GM23248 (cell line): ENCODE measurements around the gene APOE. TPM values are rescaled to one million over a fixed set of nuclear protein-coding genes. Genes with fewer than 3 reads are reported as not detected.

Experiments
- DNase-seq: peaks from one replicate; pipeline ENCODE4 v3.0.0-alpha.2; 2015
- H2AFZ ChIP-seq: fragments of 200-600 bp; sonication (generic); 2 replicates; pipeline ENCODE4 v1.6.1; 2016; ENCODE audit warnings: antibody characterized with exemption
- H3F3A ChIP-seq: fragments of 200-600 bp; sonication (generic); 2 replicates; pipeline ENCODE4 v1.6.1; 2016; ENCODE audit warnings: mild to moderate bottlenecking, antibody characterized with exemption, mixed run types; ENCODE audit not compliant: insufficient read depth
- H3K27ac ChIP-seq: fragments of 200-600 bp; sonication (generic); 2 replicates; pipeline ENCODE4 v1.5.1; 2016; ENCODE audit warnings: mild to moderate bottlenecking
- H3K27me3 ChIP-seq: fragments of 200-600 bp; sonication (generic); replicated peaks from 2 replicates; pipeline ENCODE4 v1.6.1; 2016; ENCODE audit warnings: mild to moderate bottlenecking; ENCODE audit not compliant: insufficient read depth
- H3K36me3 ChIP-seq: fragments of 200-600 bp; sonication (generic); 2 replicates; pipeline ENCODE4 v1.6.1; 2016; ENCODE audit warnings: low read depth, mild to moderate bottlenecking
- H3K4me1 ChIP-seq: fragments of 200-600 bp; sonication (generic); 2 replicates; pipeline ENCODE4 v1.6.1; 2016; ENCODE audit warnings: mild to moderate bottlenecking; ENCODE audit not compliant: insufficient read depth
- H3K4me2 ChIP-seq: fragments of 200-600 bp; sonication (generic); one replicate; pipeline ENCODE4 v1.6.1; 2016; ENCODE audit warnings: mild to moderate bottlenecking; ENCODE audit not compliant: unreplicated experiment
- H3K4me3 ChIP-seq: fragments of 200-600 bp; sonication (generic); 2 replicates; pipeline ENCODE4 v1.5.1; 2016; ENCODE audit warnings: mild to moderate bottlenecking
- H3K79me2 ChIP-seq: fragments of 200-600 bp; sonication (generic); 2 replicates; pipeline ENCODE4 v1.6.1; 2016; ENCODE audit warnings: mild to moderate bottlenecking; ENCODE audit not compliant: insufficient read depth
- H3K9ac ChIP-seq: fragments of 200-600 bp; sonication (generic); 2 replicates; pipeline ENCODE4 v1.6.1; 2016; ENCODE audit warnings: mild to moderate bottlenecking
- H3K9me2 ChIP-seq: fragments of 200-600 bp; sonication (generic); 2 replicates; pipeline ENCODE4 v1.6.1; 2016; ENCODE audit warnings: mixed run types, mild to moderate bottlenecking, moderate library complexity; ENCODE audit not compliant: insufficient read depth
- H3K9me3 ChIP-seq: fragments of 200-600 bp; sonication (generic); one replicate; pipeline ENCODE4 v1.6.1; 2017; ENCODE audit warnings: low read depth
- H4K20me1 ChIP-seq: fragments of 200-600 bp; sonication (generic); 2 replicates; pipeline ENCODE4 v1.6.0; 2016; ENCODE audit not compliant: insufficient read depth
- EZH2 ChIP-seq: fragments of 200-600 bp; sonication (generic); IDR thresholded peaks from 2 replicates; pipeline ENCODE4 v1.6.1; 2018; ENCODE audit warnings: antibody characterized with exemption, mild to moderate bottlenecking; ENCODE audit not compliant: insufficient read depth, poor library complexity, severe bottlenecking
- EZH2phosphoT487 ChIP-seq: fragments of 200-600 bp; sonication (generic); IDR thresholded peaks from 2 replicates; pipeline ENCODE4 v1.6.1; 2018; ENCODE audit warnings: antibody characterized with exemption, moderate library complexity, mild to moderate bottlenecking, low read depth; ENCODE audit not compliant: insufficient read depth
- WGBS, 2 experiments: methylation state at CpG; one replicate each; pipeline ENCODE4 v1.1.6; 2015 to 2017; ENCODE audit warnings: low lambda C conversion rate in 2 of 2, low coverage in 1 of 2; ENCODE audit errors: missing lambda C conversion rate in 2 of 2; 5-methylcytosine and 5-hydroxymethylcytosine counted together
- in situ Hi-C: fragments of 300-500 bp; cut with MboI; formaldehyde crosslinking; loops from 2 replicates; pipeline ENCODE4 v1.15.0; 2020
- polyA plus RNA-seq: library from polyadenylated mRNA; unstranded; fragments of >200 nt; fragmentation: Nextera tagmentation; extraction: Ambion mirVana; gene quantifications from 2 replicates; pipeline ENCODE4 v1.2.1, GENCODE V29; 2016
- total RNA-seq: library from RNA; depleted of rRNA; stranded (reverse); fragments of >200 nt; shearing (Covaris generic); gene quantifications from 2 replicates; pipeline ENCODE4 v1.2.3, GENCODE V29; 2014

Gene APOE
- total and polyA plus RNA-seq, 2 experiments from 2014 or later: 0.60 to 0.76 TPM

DNA sequence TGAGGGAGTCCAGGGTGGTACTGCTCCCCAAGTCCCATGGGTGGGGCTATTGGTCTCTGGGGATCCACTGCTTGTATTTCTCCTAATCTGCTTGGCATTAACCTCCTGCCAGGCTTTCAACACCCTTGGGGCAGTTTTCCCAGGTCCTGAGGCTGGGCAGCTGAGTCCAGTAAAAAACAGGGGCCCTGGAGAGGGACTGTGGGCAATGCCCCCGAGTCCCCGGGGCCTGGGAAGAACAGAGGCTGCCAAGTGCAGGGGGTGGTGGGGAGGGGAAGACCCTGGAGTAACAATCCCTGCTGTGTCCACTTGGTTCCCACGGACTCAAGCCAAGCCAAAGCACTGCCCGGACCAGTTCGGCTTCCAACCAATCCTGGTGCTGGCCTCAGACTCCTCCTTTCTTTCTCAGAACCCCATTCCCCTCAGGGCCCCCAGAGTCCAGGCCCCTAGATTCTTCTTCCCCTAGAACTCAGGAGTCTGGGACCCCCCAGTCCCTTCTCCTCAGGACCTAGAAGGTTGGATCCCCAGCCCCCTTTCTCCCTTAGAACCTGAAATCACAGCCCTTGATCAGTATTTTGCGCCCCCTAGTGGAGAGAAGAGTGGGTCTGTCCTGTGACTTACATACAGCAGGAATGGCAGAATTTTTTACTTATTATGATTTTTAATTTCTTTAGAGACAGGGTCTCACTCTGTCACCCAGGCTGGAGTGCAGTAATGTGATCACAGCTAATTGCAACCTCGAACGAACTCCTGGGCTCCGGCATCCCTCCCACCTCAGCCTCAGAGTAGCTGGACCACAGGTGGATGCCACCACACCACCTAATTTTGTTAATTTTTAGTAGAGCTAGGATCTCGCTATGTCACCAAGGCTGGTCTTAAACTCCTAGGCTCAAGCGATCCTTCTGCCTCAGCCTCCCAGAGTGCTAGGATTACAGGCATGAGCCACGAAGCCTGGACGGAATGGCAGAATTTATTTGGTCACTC lies 45.9 kb downstream of the APOE start:
- no peak overlapping the region for H3K4me3 ChIP-seq
- no peak for TF ChIP-seq EZH2
- no peak for TF ChIP-seq EZH2phosphoT487
- H4K20me1 ChIP-seq: no peaks in the 10 kb centered on the region
- peak overlapping the region; percentile 77 for H3K4me2 ChIP-seq
- in situ Hi-C loops: no loop called here
- H3K4me1 ChIP-seq: peaks cover 5% of the 10 kb centered on the region
- no peaks in the 10 kb centered on the region for H3K27me3 ChIP-seq
- H3K27ac ChIP-seq: no peak overlapping the region
- no peaks in the 10 kb centered on the region for H3K9me2 ChIP-seq
- peak overlapping the region; percentile 24; the same call in 1 of the 2 replicates for H3K9ac ChIP-seq
- H3F3A ChIP-seq: peaks cover 10% of the 10 kb centered on the region
- peak; percentile 86 for DNase-seq
- H2AFZ ChIP-seq: peak overlapping the region; percentile 78
- H3K9me3 ChIP-seq: no peaks in the 10 kb centered on the region
- WGBS, 2 experiments: 38 to 46% methylated on average over 12 to 13 of the region's 13 CpGs
- peaks cover 24% of the 10 kb centered on the region for H3K79me2 ChIP-seq
- H3K36me3 ChIP-seq: no peaks in the 10 kb centered on the region

DNA sequence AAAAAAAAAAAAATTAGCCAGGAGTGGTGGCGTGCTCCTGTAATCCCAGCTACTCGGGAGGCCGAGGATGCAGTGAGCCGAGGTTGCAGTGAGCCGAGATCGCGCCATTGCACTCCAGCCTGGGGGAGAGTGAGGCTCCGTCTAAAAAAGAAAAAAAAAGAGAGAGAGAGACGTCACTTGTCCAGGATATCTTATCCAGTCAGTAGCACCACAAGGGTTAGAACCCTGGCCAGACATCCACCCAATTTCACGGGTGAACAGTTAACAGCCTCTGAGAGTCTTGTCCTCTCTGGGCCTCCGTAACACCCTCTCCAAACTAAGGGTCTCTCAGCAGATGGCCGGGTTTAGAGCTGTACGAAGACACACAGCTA lies 48.7 kb downstream of the APOE start:
- Histone ChIP-seq H3K4me1 (peaks cover 18% of the 10 kb centered on the region), H3K9me3 (no peaks in the 10 kb centered on the region), H3K27ac (peak overlapping the region; percentile 83), H3K9ac (peak overlapping the region; percentile 95), H3K4me2 (peak overlapping the region; percentile 99), H3F3A (peaks cover 13% of the 10 kb centered on the region), H3K4me3 (peak overlapping the region; percentile 93), H3K36me3 (no peaks in the 10 kb centered on the region), H3K9me2 (no peaks in the 10 kb centered on the region), H3K27me3 (no peaks in the 10 kb centered on the region), H4K20me1 (no peaks in the 10 kb centered on the region; the same call in 1 of the 2 replicates), H3K79me2 (peaks cover 52% of the 10 kb centered on the region), H2AFZ (peak overlapping the region; percentile 96)
- in situ Hi-C loops: no loop called here
- DNase-seq: no peak
- TF ChIP-seq EZH2phosphoT487 (no peak), EZH2 (no peak)
- 35 to 39% methylated on average over 11 to 13 of the region's 13 CpGs for WGBS, 2 experiments

DNA sequence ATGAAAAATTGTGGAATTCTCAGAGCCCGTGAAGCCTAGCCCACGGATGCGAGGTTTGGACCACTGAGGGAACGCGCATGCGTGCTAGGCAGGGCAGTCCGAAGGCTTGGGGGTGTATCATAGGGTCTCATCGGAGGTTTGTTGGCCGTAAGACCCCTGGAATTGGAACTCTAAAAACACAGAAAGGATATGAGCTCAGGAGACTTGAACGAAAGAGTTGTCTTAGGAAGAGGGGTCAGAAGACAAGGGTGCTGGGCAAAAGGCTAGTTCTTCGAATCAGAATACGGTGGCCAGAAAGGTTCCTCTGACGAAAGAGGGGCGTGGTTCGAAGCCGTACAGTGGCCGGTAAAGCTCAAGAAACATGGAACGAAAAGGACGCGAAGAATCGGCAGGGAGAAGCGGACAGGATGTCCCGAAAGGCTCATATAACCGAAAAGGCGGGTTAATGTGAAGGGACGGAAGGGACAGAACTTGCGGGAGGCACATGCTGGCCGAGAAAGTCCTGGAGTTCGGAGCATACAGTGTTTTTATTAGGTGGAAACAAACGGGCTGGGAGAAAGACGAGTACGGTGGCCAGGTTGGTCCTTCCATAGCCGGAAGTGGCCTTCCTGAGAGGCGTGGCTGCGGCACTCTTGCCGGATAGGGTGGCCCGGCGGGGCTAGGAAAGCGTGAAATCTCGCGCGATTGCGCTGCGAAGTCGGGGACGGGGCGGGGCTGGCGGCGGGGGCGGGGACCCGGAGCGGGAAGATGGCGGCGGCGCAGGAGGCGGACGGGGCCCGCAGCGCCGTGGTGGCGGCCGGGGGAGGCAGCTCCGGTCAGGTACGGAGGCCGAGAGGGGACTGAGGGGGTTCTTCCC lies 49.3 kb downstream of the APOE start, which contains the start of gene CLPTM1:
Gene CLPTM1 (plus strand): TSS at position 732 of the 856 bp plus-strand sequence. CDS start 16 bp downstream, at position 748.
- peak within 1 kb of the TSS; percentile 99 for H3K4me2 ChIP-seq
- no peaks in the 10 kb centered on the region for H3K27me3 ChIP-seq
- H3K27ac ChIP-seq: peak within 1 kb of the TSS; percentile 83
- no peaks in the 10 kb centered on the region for H3K36me3 ChIP-seq
- peaks cover 13% of the 10 kb centered on the region for H3F3A ChIP-seq
- H4K20me1 ChIP-seq: no peaks in the 10 kb centered on the region; the same call in 1 of the 2 replicates
- no peaks in the 10 kb centered on the region for H3K9me3 ChIP-seq
- in situ Hi-C loops: no loop called here
- H3K4me3 ChIP-seq: peak within 1 kb of the TSS; percentile 93
- peak within 1 kb of the TSS; percentile 95 for H3K9ac ChIP-seq
- peak; percentile 100 for DNase-seq
- TF ChIP-seq EZH2phosphoT487 (no peak), EZH2 (no peak)
- H3K4me1 ChIP-seq: peaks cover 18% of the 10 kb centered on the region
- H3K9me2 ChIP-seq: no peaks in the 10 kb centered on the region
- WGBS, 2 experiments: 1% methylated on average over 38 to 62 of the region's 65 CpGs
- peaks cover 59% of the 10 kb centered on the region for H3K79me2 ChIP-seq
- H2AFZ ChIP-seq: peak within 1 kb of the TSS; percentile 96
